Measurements from ENCODE around the gene FGF7. TPM values are rescaled to one million over a fixed set of nuclear protein-coding genes. Genes with fewer than 3 reads are reported as not detected.

Gene FGF7
- total and polyA plus RNA-seq, 11 donors: 7.7 to 40.8 (median 24.5) TPM

DNA sequence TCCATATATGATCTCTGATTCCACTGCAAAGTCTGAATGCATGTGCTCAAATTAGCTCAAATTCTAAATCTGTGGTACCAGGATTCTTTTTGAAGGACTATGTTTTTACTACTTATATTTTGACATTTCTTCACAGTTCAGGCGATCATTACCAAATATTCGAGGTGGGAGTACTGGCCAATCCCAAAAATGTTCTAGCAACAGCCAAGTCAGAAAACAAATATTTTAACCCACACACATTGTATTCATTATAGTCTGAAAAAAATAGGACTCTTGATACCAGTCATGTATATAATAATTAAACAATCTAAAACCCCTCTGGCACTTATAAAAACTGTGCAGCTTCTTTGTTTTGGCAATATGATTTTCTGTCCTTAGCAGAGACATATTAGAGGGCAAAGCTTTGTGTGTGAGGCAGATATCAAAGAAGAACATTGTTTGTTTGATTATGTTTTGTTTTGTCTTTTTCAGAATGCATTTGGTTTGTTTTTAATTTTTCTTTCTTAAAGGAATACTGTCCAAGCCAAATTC lies 37.4 kb downstream of the FGF7 start:
- intact Hi-C loops (cut with DNase I): loop anchor here in 1 of 10 donors (5.0 kb wide), 1 partner anchor 33 kb away; no protein-coding TSS in a partner anchor

DNA sequence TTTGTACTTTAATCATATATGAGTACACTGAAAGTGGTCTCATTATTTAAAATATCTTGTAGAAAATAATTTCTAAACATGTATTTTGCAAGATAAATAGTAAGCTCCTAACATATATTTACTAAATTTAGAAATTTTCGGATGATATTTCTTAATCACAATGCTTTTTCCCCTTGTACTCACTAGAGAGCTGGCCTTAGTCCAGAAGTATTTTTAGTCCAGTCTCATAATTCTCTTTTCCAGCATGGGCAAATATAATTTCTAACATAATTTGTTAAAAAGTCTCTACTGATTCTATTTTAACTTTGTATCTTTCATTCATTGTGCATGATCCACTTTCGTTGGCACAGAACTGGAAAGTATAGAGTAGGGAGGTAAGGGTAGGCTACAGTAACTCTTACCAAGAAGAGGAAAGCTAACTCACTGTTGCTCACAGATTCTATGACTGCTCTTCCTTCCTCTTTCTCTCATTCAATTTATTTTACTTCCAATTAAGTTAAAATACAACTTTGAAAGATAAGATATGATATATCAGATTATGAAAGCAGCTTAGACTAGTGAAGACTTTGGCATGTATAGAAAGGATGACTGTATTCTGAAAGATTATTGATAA lies 39.3 kb downstream of the FGF7 start:
- Histone ChIP-seq H3K4me1 (peaks cover 0 to 46% (median 12%) of the 10 kb centered on the region in 12 donors), H3K27ac (peak overlapping the region in 5 of 12 donors; percentile 18 to 48 (median 21))

More for the DNA sequence above, 37.4 kb downstream of the FGF7 start:
- 74 to 80% (median 77%) methylated on average over 2 of the region's 2 CpGs for WGBS, 4 donors
- no peaks in the 10 kb centered on the region for H3K27me3 ChIP-seq
- peaks cover 0 to 42% (median 13%) of the 10 kb centered on the region in 12 donors for H3K4me1 ChIP-seq
- no peak for DNase-seq
- H3K36me3 ChIP-seq: no peaks in the 10 kb centered on the region
- no peak overlapping the region for H3K4me3 ChIP-seq
- no peaks in the 10 kb centered on the region for H3K9me3 ChIP-seq
- peak overlapping the region in 3 of 12 donors; percentile 4 to 48 (median 9) for H3K27ac ChIP-seq
- no peak for ATAC-seq
- TF ChIP-seq POLR2A (IDR thresholded peaks at IDR 0.05): no peak
- TF ChIP-seq, protein P1, sequence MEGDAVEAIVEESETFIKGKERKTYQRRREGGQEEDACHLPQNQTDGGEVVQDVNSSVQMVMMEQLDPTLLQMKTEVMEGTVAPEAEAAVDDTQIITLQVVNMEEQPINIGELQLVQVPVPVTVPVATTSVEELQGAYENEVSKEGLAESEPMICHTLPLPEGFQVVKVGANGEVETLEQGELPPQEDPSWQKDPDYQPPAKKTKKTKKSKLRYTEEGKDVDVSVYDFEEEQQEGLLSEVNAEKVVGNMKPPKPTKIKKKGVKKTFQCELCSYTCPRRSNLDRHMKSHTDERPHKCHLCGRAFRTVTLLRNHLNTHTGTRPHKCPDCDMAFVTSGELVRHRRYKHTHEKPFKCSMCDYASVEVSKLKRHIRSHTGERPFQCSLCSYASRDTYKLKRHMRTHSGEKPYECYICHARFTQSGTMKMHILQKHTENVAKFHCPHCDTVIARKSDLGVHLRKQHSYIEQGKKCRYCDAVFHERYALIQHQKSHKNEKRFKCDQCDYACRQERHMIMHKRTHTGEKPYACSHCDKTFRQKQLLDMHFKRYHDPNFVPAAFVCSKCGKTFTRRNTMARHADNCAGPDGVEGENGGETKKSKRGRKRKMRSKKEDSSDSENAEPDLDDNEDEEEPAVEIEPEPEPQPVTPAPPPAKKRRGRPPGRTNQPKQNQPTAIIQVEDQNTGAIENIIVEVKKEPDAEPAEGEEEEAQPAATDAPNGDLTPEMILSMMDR (IDR thresholded peaks at IDR 0.05): no peak

DNA sequence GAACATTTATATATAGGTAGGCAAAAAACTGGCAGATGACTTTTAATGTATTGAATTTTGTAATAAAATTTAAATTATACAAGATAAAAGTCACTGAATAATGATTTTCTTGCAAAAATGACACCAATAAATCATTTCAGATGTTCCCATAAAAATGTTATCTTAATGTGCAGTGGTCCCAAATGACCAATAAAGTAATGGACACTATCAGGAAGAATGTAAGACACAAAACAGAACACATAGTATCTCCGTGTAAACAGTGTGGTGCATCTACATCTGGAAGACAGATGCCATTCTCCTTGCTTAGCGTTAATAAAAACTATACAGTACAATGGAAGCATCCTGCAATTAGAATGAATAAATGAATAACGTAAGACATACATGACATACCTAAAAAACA lies 41.5 kb downstream of the FGF7 start:
- TF ChIP-seq, protein P1 (IDR thresholded peaks at IDR 0.05): no peak
- TF ChIP-seq POLR2A (IDR thresholded peaks at IDR 0.05): no peak
- no peak for ATAC-seq
- H3K36me3 ChIP-seq: no peaks in the 10 kb centered on the region
- H3K27me3 ChIP-seq: no peaks in the 10 kb centered on the region
- H3K9me3 ChIP-seq: no peaks in the 10 kb centered on the region
- H3K4me3 ChIP-seq: no peak overlapping the region
- WGBS, 4 donors: 61 to 74% (median 71%) methylated on average over 3 of the region's 3 CpGs
- intact Hi-C loops (cut with DNase I): loop anchor here in 1 of 10 donors (5.0 kb wide), 1 partner anchor 37 kb away; no protein-coding TSS in a partner anchor
- no peak overlapping the region for H3K27ac ChIP-seq
- no peak for DNase-seq
- H3K4me1 ChIP-seq: peaks cover 0 to 55% (median 13%) of the 10 kb centered on the region in 12 donors

More for the DNA sequence above, 39.3 kb downstream of the FGF7 start:
- no peaks in the 10 kb centered on the region for H3K9me3 ChIP-seq
- TF ChIP-seq, protein P1 (IDR thresholded peaks at IDR 0.05): no peak
- WGBS, 4 donors: 13 to 23% (median 21%) methylated on average over 2 of the region's 2 CpGs
- intact Hi-C loops (cut with DNase I): loop anchor here in 1 of 10 donors (5.0 kb wide), 1 partner anchor 35 kb away; no protein-coding TSS in a partner anchor
- ATAC-seq (peak in 1 of 4 donors; percentile 41), DNase-seq (no peak)
- no peak overlapping the region for H3K4me3 ChIP-seq
- H3K27me3 ChIP-seq: no peaks in the 10 kb centered on the region
- no peaks in the 10 kb centered on the region for H3K36me3 ChIP-seq

DNA sequence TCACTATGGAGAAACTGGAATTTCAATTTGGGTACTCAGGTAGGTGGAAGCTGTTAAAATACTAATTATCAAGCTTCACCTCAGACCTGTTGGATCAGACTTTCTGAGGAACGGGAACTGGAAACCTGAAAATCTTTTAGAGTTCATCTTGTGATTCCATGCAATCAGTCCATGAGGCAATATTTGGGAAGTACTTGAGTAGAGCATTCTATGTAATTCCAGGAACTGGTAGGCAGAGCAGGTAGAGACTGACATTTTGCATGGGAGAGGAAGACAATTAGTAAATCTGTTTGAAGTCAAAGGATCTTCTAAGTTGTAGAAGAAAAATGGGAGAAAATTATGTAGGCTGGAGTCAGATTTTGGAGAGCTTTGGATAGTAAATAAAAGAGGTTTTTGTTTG lies 43.1 kb downstream of the FGF7 start:
- no peaks in the 10 kb centered on the region for H3K9me3 ChIP-seq
- DNase-seq: no peak
- TF ChIP-seq POLR2A (IDR thresholded peaks at IDR 0.05): no peak
- TF ChIP-seq, protein P1 (IDR thresholded peaks at IDR 0.05): no peak
- H3K4me3 ChIP-seq: peak overlapping the region in 2 of 12 donors; percentile 3 to 24
- H3K27ac ChIP-seq: peak overlapping the region in 1 of 12 donors; percentile 53
- no peaks in the 10 kb centered on the region for H3K36me3 ChIP-seq
- peaks cover 0 to 41% (median 13%) of the 10 kb centered on the region in 12 donors for H3K4me1 ChIP-seq
- H3K27me3 ChIP-seq: no peaks in the 10 kb centered on the region
- no peak for ATAC-seq
- intact Hi-C loops (cut with DNase I): no loop called here
- 58 to 69% (median 64%) methylated on average over 1 of the region's 1 CpG for WGBS, 4 donors
